ENCODE results near the gene PAFAH2. TPM values are rescaled to one million over a fixed set of nuclear protein-coding genes. Genes with fewer than 3 reads are reported as not detected.

PAFAH2 gene
- total RNA-seq, 1 experiment from 2014 or later: 6.7 TPM

DNA sequence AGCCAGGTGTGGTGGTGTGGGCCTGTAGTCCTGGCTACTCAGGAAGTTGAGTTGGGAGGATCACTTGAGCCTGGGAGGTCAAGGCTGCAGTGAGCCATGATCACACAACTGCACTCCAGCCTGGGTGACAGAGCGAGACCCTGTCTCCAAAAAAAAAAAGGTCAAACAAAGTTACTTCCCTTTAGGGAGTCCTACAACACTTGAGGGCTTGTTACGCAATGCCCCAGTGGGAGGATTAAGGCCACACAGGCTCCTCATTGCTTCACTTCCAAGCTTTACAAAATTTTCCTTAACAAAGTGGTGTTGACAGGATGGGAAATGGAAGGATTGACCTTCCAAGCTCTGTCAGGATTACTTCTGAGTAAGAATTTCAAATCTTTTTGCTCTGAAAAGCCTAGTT is 17.5 kb upstream of the PAFAH2 start:
- DNase-seq (ENCODE audit: low spot score): peak; percentile 48
- H3K4me1 ChIP-seq (ENCODE audit: insufficient read depth, low read length, poor library complexity, severe bottlenecking): no peaks in the 10 kb centered on the region
- no TSS peak for BruUV-seq (replicated peaks)
- ChIA-PET CTCF (no interaction called here), POLR2A (ENCODE audit: low non-redundant PET) (no interaction called here)
- no peak overlapping the region for H3K27ac ChIP-seq (ENCODE audit: low read depth, low read length, poor library complexity, severe bottlenecking)
- H3K4me3 ChIP-seq (ENCODE audit: low read depth, low read length, poor library complexity, severe bottlenecking): no peak overlapping the region
- H3K36me3 ChIP-seq (ENCODE audit: insufficient read depth, low read length, poor library complexity, severe bottlenecking): no peaks in the 10 kb centered on the region
- no peaks in the 10 kb centered on the region for H3K9me3 ChIP-seq (ENCODE audit: low read depth, low read length, poor library complexity, severe bottlenecking)
- TF ChIP-seq, protein P1, sequence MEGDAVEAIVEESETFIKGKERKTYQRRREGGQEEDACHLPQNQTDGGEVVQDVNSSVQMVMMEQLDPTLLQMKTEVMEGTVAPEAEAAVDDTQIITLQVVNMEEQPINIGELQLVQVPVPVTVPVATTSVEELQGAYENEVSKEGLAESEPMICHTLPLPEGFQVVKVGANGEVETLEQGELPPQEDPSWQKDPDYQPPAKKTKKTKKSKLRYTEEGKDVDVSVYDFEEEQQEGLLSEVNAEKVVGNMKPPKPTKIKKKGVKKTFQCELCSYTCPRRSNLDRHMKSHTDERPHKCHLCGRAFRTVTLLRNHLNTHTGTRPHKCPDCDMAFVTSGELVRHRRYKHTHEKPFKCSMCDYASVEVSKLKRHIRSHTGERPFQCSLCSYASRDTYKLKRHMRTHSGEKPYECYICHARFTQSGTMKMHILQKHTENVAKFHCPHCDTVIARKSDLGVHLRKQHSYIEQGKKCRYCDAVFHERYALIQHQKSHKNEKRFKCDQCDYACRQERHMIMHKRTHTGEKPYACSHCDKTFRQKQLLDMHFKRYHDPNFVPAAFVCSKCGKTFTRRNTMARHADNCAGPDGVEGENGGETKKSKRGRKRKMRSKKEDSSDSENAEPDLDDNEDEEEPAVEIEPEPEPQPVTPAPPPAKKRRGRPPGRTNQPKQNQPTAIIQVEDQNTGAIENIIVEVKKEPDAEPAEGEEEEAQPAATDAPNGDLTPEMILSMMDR (conservative IDR thresholded peaks at IDR 0.05; ENCODE audit: low read depth, low read length): no peak
- TF ChIP-seq EZH2 (IDR thresholded peaks at IDR 0.05; ENCODE audit: borderline replicate concordance, low read depth, low read length, poor library complexity, severe bottlenecking): no peak
- no peaks in the 10 kb centered on the region for H3K27me3 ChIP-seq (replicated peaks; ENCODE audit: insufficient read depth, low read depth, low read length, poor library complexity)
- intact Hi-C loops (cut with micrococcal nuclease; ENCODE audit: unreplicated experiment): no loop called here

DNA sequence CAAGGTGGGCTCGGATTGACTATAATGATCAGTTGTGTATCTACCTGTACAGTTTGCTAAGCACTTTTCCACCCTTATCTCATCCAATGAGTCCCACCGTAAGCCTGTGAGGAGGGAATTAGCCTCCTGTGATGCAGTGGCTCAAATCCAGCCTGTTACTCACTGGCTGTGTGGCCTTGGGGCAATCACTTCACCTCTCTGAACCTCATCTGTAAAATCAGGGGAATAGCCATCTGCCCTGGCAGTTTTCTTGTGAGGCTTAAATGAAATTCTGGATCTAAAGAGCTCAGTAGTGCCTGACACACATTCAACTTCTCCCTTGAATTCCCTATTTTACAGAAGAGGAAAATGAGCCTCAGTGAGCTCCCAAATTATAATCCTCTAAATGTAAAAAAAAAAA is 16.3 kb upstream of the PAFAH2 start:
- no peaks in the 10 kb centered on the region for H3K4me1 ChIP-seq (ENCODE audit: insufficient read depth, low read length, poor library complexity, severe bottlenecking)
- ChIA-PET POLR2A (ENCODE audit: low non-redundant PET) (interaction anchor here (0.6 kb wide), 1 partner anchor 13 kb away, joined by 5 read pairs; no protein-coding TSS in a partner anchor), CTCF (no interaction called here)
- no peak for DNase-seq (ENCODE audit: low spot score)
- no TSS peak for BruUV-seq (replicated peaks)
- no peak overlapping the region for H3K4me3 ChIP-seq (ENCODE audit: low read depth, low read length, poor library complexity, severe bottlenecking)
- H3K9me3 ChIP-seq (ENCODE audit: low read depth, low read length, poor library complexity, severe bottlenecking): no peaks in the 10 kb centered on the region
- TF ChIP-seq, protein P1 (conservative IDR thresholded peaks at IDR 0.05; ENCODE audit: low read depth, low read length): no peak
- TF ChIP-seq EZH2 (IDR thresholded peaks at IDR 0.05; ENCODE audit: borderline replicate concordance, low read depth, low read length, poor library complexity, severe bottlenecking): no peak
- H3K27me3 ChIP-seq (replicated peaks; ENCODE audit: insufficient read depth, low read depth, low read length, poor library complexity): no peaks in the 10 kb centered on the region
- no peaks in the 10 kb centered on the region for H3K36me3 ChIP-seq (ENCODE audit: insufficient read depth, low read length, poor library complexity, severe bottlenecking)
- H3K27ac ChIP-seq (ENCODE audit: low read depth, low read length, poor library complexity, severe bottlenecking): no peak overlapping the region
- intact Hi-C loops (cut with micrococcal nuclease; ENCODE audit: unreplicated experiment): no loop called here

DNA sequence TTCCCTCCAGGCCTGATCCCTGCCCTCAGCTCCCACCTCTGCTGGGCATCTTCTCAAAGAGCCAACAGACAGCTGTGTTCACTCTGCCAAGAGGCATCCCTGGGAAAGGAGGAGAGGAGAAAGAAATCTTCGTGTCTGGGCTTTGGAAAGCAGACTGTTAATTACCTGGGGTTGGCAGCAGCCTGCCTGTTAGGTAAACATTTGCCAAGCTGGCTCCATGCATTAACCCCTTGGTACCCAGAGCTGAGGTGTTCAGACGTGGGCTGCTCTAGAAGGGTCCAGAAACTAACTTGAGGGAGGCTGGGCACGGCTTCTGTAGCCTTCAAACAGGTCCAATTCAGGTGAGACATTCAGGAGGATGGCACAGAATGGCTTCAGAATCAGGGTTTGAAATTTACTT is 15.0 kb upstream of the PAFAH2 start:
- H3K36me3 ChIP-seq (ENCODE audit: insufficient read depth, low read length, poor library complexity, severe bottlenecking): no peaks in the 10 kb centered on the region
- no peak overlapping the region for H3K27ac ChIP-seq (ENCODE audit: low read depth, low read length, poor library complexity, severe bottlenecking)
- ChIA-PET POLR2A (ENCODE audit: low non-redundant PET) (interaction anchor here (0.6 kb wide), 1 partner anchor 197 kb away, joined by 4 read pairs; no protein-coding TSS in a partner anchor), CTCF (no interaction called here)
- no peak for DNase-seq (ENCODE audit: low spot score)
- no peaks in the 10 kb centered on the region for H3K9me3 ChIP-seq (ENCODE audit: low read depth, low read length, poor library complexity, severe bottlenecking)
- intact Hi-C loops (cut with micrococcal nuclease; ENCODE audit: unreplicated experiment): no loop called here
- H3K4me1 ChIP-seq (ENCODE audit: insufficient read depth, low read length, poor library complexity, severe bottlenecking): no peaks in the 10 kb centered on the region
- no peaks in the 10 kb centered on the region for H3K27me3 ChIP-seq (replicated peaks; ENCODE audit: insufficient read depth, low read depth, low read length, poor library complexity)
- H3K4me3 ChIP-seq (ENCODE audit: low read depth, low read length, poor library complexity, severe bottlenecking): no peak overlapping the region
- no peak for TF ChIP-seq EZH2 (IDR thresholded peaks at IDR 0.05; ENCODE audit: borderline replicate concordance, low read depth, low read length, poor library complexity, severe bottlenecking)
- TF ChIP-seq, protein P1 (conservative IDR thresholded peaks at IDR 0.05; ENCODE audit: low read depth, low read length): no peak
- BruUV-seq (replicated peaks): no TSS peak

All from A673 (cell line).